ENCODE measurements around the gene DDR2. TPM values are rescaled to one million over a fixed set of nuclear protein-coding genes. Genes with fewer than 3 reads are reported as not detected.

The DDR2 gene
- total RNA-seq, 1 donor from 2014 or later = 0.33 TPM

GRCh38 chr1:162822391-162823200 lies 190.3 kb downstream of the DDR2 start:
- H3K36me3 Mint-ChIP-seq (ENCODE audit: low read depth, unreplicated experiment) = no peaks in the 10 kb centered on the region
- H3K27me3 Mint-ChIP-seq (ENCODE audit: unreplicated experiment) = peaks cover 4% of the 10 kb centered on the region
- no peak for TF ChIP-seq CTCF (IDR thresholded peaks at IDR 0.05; ENCODE audit: unreplicated experiment)
- peaks cover 11% of the 10 kb centered on the region for H3K4me1 Mint-ChIP-seq (ENCODE audit: unreplicated experiment)
- DNase-seq (ENCODE audit: low spot score) = peak; percentile 19
- no peaks in the 10 kb centered on the region for H3K9me3 Mint-ChIP-seq (ENCODE audit: unreplicated experiment)
- peak overlapping the region; percentile 82 for H3K4me3 Mint-ChIP-seq (ENCODE audit: unreplicated experiment)
- H3K27ac Mint-ChIP-seq (ENCODE audit: unreplicated experiment) = no peak overlapping the region

- Mint-ChIP-seq H3K27ac (ENCODE audit: unreplicated experiment) (no peak overlapping the region), H3K36me3 (ENCODE audit: low read depth, unreplicated experiment) (no peaks in the 10 kb centered on the region), H3K9me3 (ENCODE audit: unreplicated experiment) (no peaks in the 10 kb centered on the region), H3K4me3 (ENCODE audit: unreplicated experiment) (no peak overlapping the region), H3K27me3 (ENCODE audit: unreplicated experiment) (peaks cover 4% of the 10 kb centered on the region), H3K4me1 (ENCODE audit: unreplicated experiment) (peaks cover 11% of the 10 kb centered on the region)
- no peak for DNase-seq (ENCODE audit: low spot score)
- no peak for TF ChIP-seq CTCF (IDR thresholded peaks at IDR 0.05; ENCODE audit: unreplicated experiment)
Observed at GRCh38 chr1:162823231-162823630, 191.0 kb downstream of the DDR2 start.

- Mint-ChIP-seq H3K27ac (ENCODE audit: unreplicated experiment) (no peak overlapping the region), H3K27me3 (ENCODE audit: unreplicated experiment) (peaks cover 4% of the 10 kb centered on the region), H3K4me1 (ENCODE audit: unreplicated experiment) (peaks cover 11% of the 10 kb centered on the region), H3K36me3 (ENCODE audit: low read depth, unreplicated experiment) (no peaks in the 10 kb centered on the region), H3K4me3 (ENCODE audit: unreplicated experiment) (no peak overlapping the region), H3K9me3 (ENCODE audit: unreplicated experiment) (no peaks in the 10 kb centered on the region)
- DNase-seq (ENCODE audit: low spot score) = no peak
- no peak for TF ChIP-seq CTCF (IDR thresholded peaks at IDR 0.05; ENCODE audit: unreplicated experiment)
Observed at GRCh38 chr1:162823771-162824525, 191.7 kb downstream of the DDR2 start.

GRCh38 chr1:162829268-162829667 lies 197.0 kb downstream of the DDR2 start:
- peaks cover 4% of the 10 kb centered on the region for H3K27me3 Mint-ChIP-seq (ENCODE audit: unreplicated experiment)

More at GRCh38 chr1:162829268-162829667, 197.0 kb downstream of the DDR2 start:
- H3K9me3 Mint-ChIP-seq (ENCODE audit: unreplicated experiment) = no peaks in the 10 kb centered on the region
- no peaks in the 10 kb centered on the region for H3K36me3 Mint-ChIP-seq (ENCODE audit: low read depth, unreplicated experiment)
- no peak overlapping the region for H3K4me3 Mint-ChIP-seq (ENCODE audit: unreplicated experiment)
- H3K27ac Mint-ChIP-seq (ENCODE audit: unreplicated experiment) = no peak overlapping the region
- H3K4me1 Mint-ChIP-seq (ENCODE audit: unreplicated experiment) = peaks cover 7% of the 10 kb centered on the region
- no peak for TF ChIP-seq CTCF (IDR thresholded peaks at IDR 0.05; ENCODE audit: unreplicated experiment)
- no peak for DNase-seq (ENCODE audit: low spot score)
